CD14-positive monocyte (primary cell): Measurements from ENCODE around the gene VRTN. TPM values are rescaled to one million over a fixed set of nuclear protein-coding genes. Genes with fewer than 3 reads are reported as not detected.

ENCODE experiments used
- DNase-seq, 3 donors: peaks; one replicate each; pipeline ENCODE4 v3.0.0-alpha.2; 2011 to 2022
- H2AFZ ChIP-seq: 2 replicates; pipeline ENCODE4 v1.6.0; 2012; ENCODE audit warnings: mild to moderate bottlenecking, low read depth, low read length, inconsistent platforms; ENCODE audit not compliant: insufficient read depth, poor library complexity, severe bottlenecking
- H3K27ac ChIP-seq, 2 donors: 1 replicate in 1 of 2; 2 replicates in 1 of 2; pipeline ENCODE4 v1.5.1; 2012 to 2013; ENCODE audit warnings: low read length in 2 of 2, control low read depth in 1 of 2, inconsistent platforms in 1 of 2, low read depth in 1 of 2, mild to moderate bottlenecking in 1 of 2
- H3K27me3 ChIP-seq, 2 donors: one replicate each; pipeline versions ENCODE4 v1.6.0 to v1.6.1; 2011 to 2013; ENCODE audit warnings: low read length in 2 of 2; ENCODE audit not compliant: control insufficient read depth in 2 of 2, insufficient read depth in 2 of 2
- H3K36me3 ChIP-seq, 2 donors: replicated peaks in 1 of 2; 1 replicate in 1 of 2; 2 replicates in 1 of 2; pipeline versions ENCODE4 v1.5.1 to v1.6.1; 2012 to 2013; ENCODE audit warnings: low read length in 2 of 2, control low read depth in 1 of 2, inconsistent platforms in 1 of 2, mild to moderate bottlenecking in 1 of 2; ENCODE audit not compliant: insufficient read depth in 2 of 2, control insufficient read depth in 1 of 2
- H3K4me1 ChIP-seq, 2 donors: 1 replicate in 1 of 2; 2 replicates in 1 of 2; pipeline versions ENCODE4 v1.5.1 to v1.6.1; 2012 to 2013; ENCODE audit warnings: low read length in 2 of 2, control low read depth in 1 of 2, inconsistent platforms in 1 of 2, mild to moderate bottlenecking in 1 of 2, moderate library complexity in 1 of 2; ENCODE audit not compliant: insufficient read depth in 2 of 2, control insufficient read depth in 1 of 2
- H3K4me2 ChIP-seq: replicated peaks from 2 replicates; pipeline ENCODE3; 2012; ENCODE audit warnings: low read length, moderate library complexity, mild to moderate bottlenecking; ENCODE audit not compliant: poor library complexity, severe bottlenecking; ENCODE audit errors: extremely low read depth
- H3K4me3 ChIP-seq, 3 experiments: fragments of 200-600 bp in 1 of 3; sonication (generic) in 1 of 3; replicated peaks in 1 of 3; 1 replicate in 2 of 3; 2 replicates in 1 of 3; pipeline ENCODE4 v1.5.1; 2011 to 2013; ENCODE audit warnings: low read length in 3 of 3, mild to moderate bottlenecking in 3 of 3, control low read depth in 2 of 3, low read depth in 2 of 3, inconsistent platforms in 1 of 3, moderate library complexity in 1 of 3
- H3K79me2 ChIP-seq: 2 replicates; pipeline ENCODE4 v1.6.0; 2012; ENCODE audit warnings: mild to moderate bottlenecking, control low read depth, inconsistent platforms, low read length, moderate library complexity; ENCODE audit not compliant: insufficient read depth
- H3K9ac ChIP-seq: 2 replicates; pipeline ENCODE4 v1.6.0; 2017; ENCODE audit warnings: low read length, mild to moderate bottlenecking; ENCODE audit not compliant: insufficient read depth, poor library complexity, severe bottlenecking
- H3K9me3 ChIP-seq, 2 donors: replicated peaks in 1 of 2; 1 replicate in 1 of 2; 2 replicates in 1 of 2; pipeline versions ENCODE4 v1.5.1 to v1.6.1; 2012 to 2013; ENCODE audit warnings: low read length in 2 of 2, control low read depth in 1 of 2; ENCODE audit not compliant: control insufficient read depth in 1 of 2, insufficient read depth in 1 of 2
- H4K20me1 ChIP-seq: 2 replicates; pipeline ENCODE4 v1.6.0; 2012; ENCODE audit warnings: mild to moderate bottlenecking, low read length, control low read depth, moderate library complexity; ENCODE audit not compliant: insufficient read depth
- H3K27ac Mint-ChIP-seq, 7 donors: one replicate each; pipeline ENCODE4 v1.8.0; 2020; ENCODE audit warnings: mild to moderate bottlenecking in 7 of 7, mixed read lengths in 7 of 7, moderate library complexity in 6 of 7, inconsistent platforms in 2 of 7
- H3K27me3 Mint-ChIP-seq, 3 donors: one replicate each; pipeline ENCODE4 v1.8.0; 2021 to 2022; ENCODE audit warnings: low read depth in 3 of 3, mild to moderate bottlenecking in 3 of 3, mixed read lengths in 3 of 3, moderate library complexity in 3 of 3, inconsistent platforms in 1 of 3
- H3K36me3 Mint-ChIP-seq, 2 donors: one replicate each; pipeline ENCODE4 v1.8.0; 2020; ENCODE audit warnings: mixed read lengths in 2 of 2, inconsistent platforms in 1 of 2, mild to moderate bottlenecking in 1 of 2
- H3K4me1 Mint-ChIP-seq: one replicate; pipeline ENCODE4 v1.8.0; 2020; ENCODE audit warnings: mild to moderate bottlenecking, mixed read lengths
- H3K4me3 Mint-ChIP-seq, 2 donors: one replicate each; pipeline ENCODE4 v1.8.0; 2020; ENCODE audit warnings: mild to moderate bottlenecking in 2 of 2, mixed read lengths in 2 of 2, moderate library complexity in 1 of 2
- H3K9me3 Mint-ChIP-seq, 7 donors: one replicate each; pipeline ENCODE4 v1.8.0; 2020 to 2022; ENCODE audit warnings: mixed read lengths in 7 of 7, mild to moderate bottlenecking in 6 of 7, moderate library complexity in 6 of 7, inconsistent platforms in 2 of 7
- CTCF ChIP-seq: fragments of 200-600 bp; IDR thresholded peaks from one replicate; pipeline ENCODE4 v1.8.0; 2022; ENCODE audit warnings: antibody characterized with exemption, mild to moderate bottlenecking
- WGBS: methylation state at CpG from one replicate; pipeline ENCODE4 v1.1.5; 2013; ENCODE audit warnings: missing lambda C conversion rate; ENCODE audit not compliant: insufficient coverage; 5-methylcytosine and 5-hydroxymethylcytosine counted together
- intact Hi-C, 2 donors: fragments of 100-400 bp; cut with micrococcal nuclease; formaldehyde crosslinking; loops; one replicate each; pipeline versions ENCODE4 v1.15.0 to v1.15.1; 2023
- polyA plus RNA-seq, 3 donors: library from polyadenylated mRNA; depleted of rRNA in 1 of 3; unstranded in 2 of 3; stranded (reverse) in 1 of 3; fragments of 300-500 nt in 2 of 3; fragments of >200 nt in 1 of 3; fragmentation: Illumina TruSeq in 2 of 3; gene quantifications; 1 replicate in 2 of 3; 2 replicates in 1 of 3; pipeline ENCODE4 v1.2.3, GENCODE V29; 2012 to 2021

The VRTN gene
- polyA plus RNA-seq, 3 donors: not detected

GRCh38 chr14:74362361-74362915, 14.2 kb downstream of the VRTN start:
- Histone ChIP-seq H3K36me3 (no peaks in the 10 kb centered on the region), H3K9me3 (no peaks in the 10 kb centered on the region), H3K4me1 (no peaks in the 10 kb centered on the region), H2AFZ (no peak overlapping the region), H3K9ac (no peak overlapping the region), H3K27me3 (peaks cover 0 to 2% of the 10 kb centered on the region in 2 donors), H3K79me2 (no peaks in the 10 kb centered on the region), H3K27ac (no peak overlapping the region), H4K20me1 (no peaks in the 10 kb centered on the region), H3K4me2 (no peak overlapping the region), H3K4me3 (no peak overlapping the region)
- DNase-seq: peak; percentile 51 to 71 (median 66)
- 4% methylated on average over 7 of the region's 12 CpGs for WGBS
- no peak overlapping the region for H3K4me3 Mint-ChIP-seq
- no peaks in the 10 kb centered on the region for H3K9me3 Mint-ChIP-seq
- no peak overlapping the region for H3K27ac Mint-ChIP-seq
- TF ChIP-seq CTCF: peak; percentile 93
- peaks cover 3% of the 10 kb centered on the region for H3K4me1 Mint-ChIP-seq
- peaks cover under 1 to 9% (median 3%) of the 10 kb centered on the region in 3 donors for H3K27me3 Mint-ChIP-seq
- H3K36me3 Mint-ChIP-seq: no peaks in the 10 kb centered on the region
- intact Hi-C loops: no loop called here

GRCh38 chr14:74364271-74364880, 16.1 kb downstream of the VRTN start:
- Histone ChIP-seq H3K27ac (no peak overlapping the region), H3K9me3 (no peaks in the 10 kb centered on the region), H4K20me1 (no peaks in the 10 kb centered on the region), H3K4me2 (no peak overlapping the region), H3K79me2 (no peaks in the 10 kb centered on the region), H3K27me3 (peaks cover 0 to 2% of the 10 kb centered on the region in 2 donors), H2AFZ (no peak overlapping the region), H3K4me1 (no peaks in the 10 kb centered on the region), H3K9ac (no peak overlapping the region), H3K36me3 (no peaks in the 10 kb centered on the region), H3K4me3 (no peak overlapping the region)
- H3K9me3 Mint-ChIP-seq: no peaks in the 10 kb centered on the region
- peaks cover 3% of the 10 kb centered on the region for H3K4me1 Mint-ChIP-seq
- no peaks in the 10 kb centered on the region for H3K36me3 Mint-ChIP-seq
- intact Hi-C loops: no loop called here
- no peak for TF ChIP-seq CTCF
- peaks cover 2 to 8% (median 3%) of the 10 kb centered on the region in 3 donors for H3K27me3 Mint-ChIP-seq
- H3K27ac Mint-ChIP-seq: no peak overlapping the region
- no peak overlapping the region for H3K4me3 Mint-ChIP-seq
- DNase-seq: no peak
- 88% methylated on average over 6 of the region's 7 CpGs for WGBS
